IMR-90 (cell line): ENCODE data around the gene SDHAF1.

Experiments
- CHD1 ChIP-seq: IDR thresholded peaks from 2 replicates; pipeline ENCODE4 v1.6.1; 2012; ENCODE audit warnings: low read depth, low read length, improper control_type of control experiment
- POLR2A ChIP-seq: IDR thresholded peaks from 2 replicates; pipeline ENCODE4 v1.6.1; 2012; ENCODE audit warnings: mild to moderate bottlenecking, low read depth, low read length
- TF ChIP-seq, protein P1 (sequence below): conservative IDR thresholded peaks from 2 replicates; pipeline ENCODE4 v1.5.1; 2012; ENCODE audit warnings: mild to moderate bottlenecking, low read depth, low read length, improper control_type of control experiment

DNA sequence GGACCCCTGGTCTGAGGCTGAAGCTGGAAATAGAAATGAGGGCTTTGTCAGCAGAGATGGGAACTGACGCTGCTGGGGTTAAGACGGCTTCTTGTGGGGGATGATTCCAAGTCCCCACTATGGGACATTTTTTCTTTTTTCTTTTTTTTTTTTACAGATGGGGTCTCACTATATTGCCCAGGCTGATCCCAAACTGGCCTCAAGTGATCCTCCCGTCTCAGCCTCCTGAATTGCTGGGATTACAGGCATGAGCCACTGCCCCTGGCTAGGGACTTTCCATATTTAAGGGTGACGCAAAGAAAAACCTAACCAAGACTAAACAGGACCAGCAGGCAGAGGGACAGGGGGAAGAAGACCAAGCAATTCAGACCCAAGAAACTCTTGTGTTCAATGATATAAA lies 48.8 kb upstream of the SDHAF1 start:
- TF ChIP-seq, protein P1, sequence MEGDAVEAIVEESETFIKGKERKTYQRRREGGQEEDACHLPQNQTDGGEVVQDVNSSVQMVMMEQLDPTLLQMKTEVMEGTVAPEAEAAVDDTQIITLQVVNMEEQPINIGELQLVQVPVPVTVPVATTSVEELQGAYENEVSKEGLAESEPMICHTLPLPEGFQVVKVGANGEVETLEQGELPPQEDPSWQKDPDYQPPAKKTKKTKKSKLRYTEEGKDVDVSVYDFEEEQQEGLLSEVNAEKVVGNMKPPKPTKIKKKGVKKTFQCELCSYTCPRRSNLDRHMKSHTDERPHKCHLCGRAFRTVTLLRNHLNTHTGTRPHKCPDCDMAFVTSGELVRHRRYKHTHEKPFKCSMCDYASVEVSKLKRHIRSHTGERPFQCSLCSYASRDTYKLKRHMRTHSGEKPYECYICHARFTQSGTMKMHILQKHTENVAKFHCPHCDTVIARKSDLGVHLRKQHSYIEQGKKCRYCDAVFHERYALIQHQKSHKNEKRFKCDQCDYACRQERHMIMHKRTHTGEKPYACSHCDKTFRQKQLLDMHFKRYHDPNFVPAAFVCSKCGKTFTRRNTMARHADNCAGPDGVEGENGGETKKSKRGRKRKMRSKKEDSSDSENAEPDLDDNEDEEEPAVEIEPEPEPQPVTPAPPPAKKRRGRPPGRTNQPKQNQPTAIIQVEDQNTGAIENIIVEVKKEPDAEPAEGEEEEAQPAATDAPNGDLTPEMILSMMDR, result no peak
- no peak for TF ChIP-seq POLR2A
- TF ChIP-seq CHD1, result no peak
